ENCODE results near the gene TAC4. TPM values are rescaled to one million over a fixed set of nuclear protein-coding genes. Genes with fewer than 3 reads are reported as not detected.
A peak's percentile ranks its signal among the peaks of the same experiment; 100 is the strongest.

Gene TAC4
- total RNA-seq, 1 experiment from 2014 or later: not detected

DNA sequence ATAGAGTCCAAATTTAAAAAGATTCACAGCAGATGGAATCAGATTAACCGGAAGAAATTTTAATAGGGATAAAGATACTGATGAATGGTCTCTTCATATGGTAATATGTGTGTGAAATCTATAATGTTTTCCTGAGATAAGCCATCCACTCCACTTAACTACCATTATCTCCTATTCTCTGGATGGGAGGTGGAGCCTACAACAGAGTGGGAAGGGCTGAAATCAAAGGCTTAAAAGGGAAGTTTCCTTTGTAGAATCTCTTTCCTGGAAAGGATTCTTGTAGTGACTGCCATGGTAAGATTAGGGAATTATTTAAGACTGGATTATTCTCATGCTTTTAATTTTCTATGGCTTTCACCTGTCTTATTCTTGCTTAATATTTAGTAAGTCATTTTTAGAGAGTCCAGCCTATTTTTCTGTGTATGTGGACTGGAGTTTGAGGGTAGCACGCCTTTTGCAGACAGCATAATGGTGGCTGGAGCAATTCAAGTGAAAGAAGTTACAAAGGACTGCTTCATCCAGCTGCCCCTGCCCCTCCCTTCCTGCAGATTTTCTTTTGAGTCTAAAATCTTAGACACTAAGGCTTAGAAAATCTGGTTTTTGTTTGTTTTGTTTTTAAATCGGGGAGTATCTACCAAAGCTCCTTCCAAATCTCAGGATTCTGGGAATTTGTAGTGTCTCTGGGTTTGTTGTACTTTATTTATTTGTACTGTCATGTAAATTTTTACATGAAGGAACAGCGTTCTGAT, 32.9 kb downstream of the TAC4 start:
- DNase-seq (ENCODE audit: low read depth): no peak

GRCh38 chr17:49809056-49809455, 38.8 kb downstream of the TAC4 start:
- no peak for DNase-seq (ENCODE audit: low read depth)

- DNase-seq (ENCODE audit: low read depth): no peak
These were observed 49.1 kb downstream of the TAC4 start for GRCh38 chr17:49798738-49799137.

DNA sequence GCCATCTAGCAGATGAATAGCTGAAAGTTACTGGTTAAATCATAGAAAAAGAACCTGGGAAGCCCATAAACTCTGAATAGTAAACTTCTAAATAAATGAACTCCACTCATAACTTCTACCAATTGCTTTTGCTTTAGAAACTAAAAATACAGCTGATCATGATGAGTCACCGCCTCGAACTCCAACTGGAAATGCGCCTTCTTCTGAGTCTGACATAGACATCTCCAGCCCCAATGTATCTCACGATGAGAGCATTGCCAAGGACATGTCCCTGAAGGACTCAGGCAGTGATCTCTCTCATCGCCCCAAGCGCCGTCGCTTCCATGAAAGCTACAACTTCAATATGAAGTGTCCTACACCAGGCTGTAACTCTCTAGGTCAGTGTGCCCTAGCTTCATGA, 49.7 kb downstream of the TAC4 start:
- no peak for DNase-seq (ENCODE audit: low read depth)

- no peak for DNase-seq (ENCODE audit: low read depth)
These were observed 52.5 kb downstream of the TAC4 start for GRCh38 chr17:49795372-49795771.

DNA sequence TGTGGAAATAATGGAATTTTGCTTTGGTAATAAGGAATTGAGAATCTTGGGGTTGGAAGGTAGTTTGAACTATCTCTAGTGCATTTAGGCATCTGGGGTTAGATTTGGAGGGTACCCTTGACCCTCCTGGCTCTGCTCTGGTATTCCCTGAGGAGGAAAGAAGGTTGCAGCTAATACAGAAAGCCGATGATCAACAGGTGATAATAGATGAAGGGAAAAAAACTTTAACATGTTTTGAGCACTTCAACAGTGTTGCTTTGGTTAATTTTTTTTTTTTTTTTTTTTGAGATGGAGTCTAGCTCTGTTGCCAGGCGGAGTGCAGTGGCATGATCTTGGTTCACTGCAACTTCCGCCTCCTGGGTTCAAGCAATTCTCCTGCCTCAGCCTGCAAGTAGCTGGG, 54.6 kb downstream of the TAC4 start:
- no peak for DNase-seq (ENCODE audit: low read depth)

DNA sequence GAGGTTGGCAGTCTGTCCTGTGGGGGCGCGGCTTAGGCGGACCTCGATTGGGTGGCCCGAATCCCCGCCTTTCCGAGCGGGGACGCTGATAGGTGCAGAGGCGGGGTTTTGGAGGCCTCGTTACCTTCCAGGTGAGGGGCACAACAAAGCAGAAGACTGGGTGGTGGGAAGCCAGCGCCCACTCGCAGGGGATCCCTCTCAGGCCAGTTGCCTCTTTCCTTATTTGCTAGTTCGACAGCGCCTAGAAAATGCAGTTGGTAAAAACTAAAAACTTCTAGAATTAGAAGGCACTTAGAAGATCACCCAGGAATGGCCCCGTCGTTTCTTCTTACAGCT, 58.7 kb downstream of the TAC4 start:
- no peak for DNase-seq (ENCODE audit: low read depth)

DNA sequence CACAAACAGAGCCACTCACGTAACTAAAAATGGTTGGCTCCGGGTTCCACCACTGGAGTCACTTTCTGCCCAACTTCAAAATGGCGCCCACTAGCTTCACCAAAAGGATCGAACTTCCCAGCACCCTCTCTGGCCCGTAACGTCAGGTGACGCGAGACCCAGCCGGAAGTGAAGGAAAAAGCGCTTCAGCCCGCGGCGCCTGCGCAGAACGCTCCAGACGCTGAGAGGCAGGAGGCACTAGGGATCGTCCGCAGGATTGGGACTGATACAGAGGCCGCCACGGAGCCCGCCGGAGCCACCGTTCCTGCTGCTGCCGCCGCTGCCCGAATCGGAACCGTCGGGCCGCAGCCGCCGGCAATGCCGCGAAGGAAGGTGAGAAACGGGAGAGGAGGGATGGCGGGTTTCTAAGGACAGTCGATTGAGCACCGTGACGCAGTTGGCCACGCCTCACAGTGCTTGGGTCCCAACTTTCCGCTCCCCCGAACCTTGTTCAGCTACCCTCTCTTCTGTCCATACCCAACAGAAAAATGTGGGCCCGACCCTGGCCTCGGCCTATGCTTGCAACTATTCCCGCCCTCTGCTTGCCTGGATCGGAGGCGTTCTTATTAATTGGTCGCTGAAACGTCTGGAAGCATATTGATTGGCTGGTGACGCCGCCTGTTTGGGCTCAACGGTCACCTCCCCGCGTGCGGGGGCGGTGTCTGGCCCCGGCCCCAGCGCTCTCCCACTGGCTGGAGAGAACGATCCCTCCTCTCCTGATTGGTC, 59.2 kb downstream of the TAC4 start, which contains the start of gene KAT7:
Gene KAT7 (plus strand): TSS at position 204 of the 765 bp plus-strand sequence. CDS start 154 bp downstream, at position 358.
- peak; percentile 100 for DNase-seq (ENCODE audit: low read depth)

Other genes starting within 250 kb of the TAC4 start
- gene SPOP, start 170.0 kb downstream of the TAC4 start, total RNA-seq (2014; rRNA removed; shearing (Covaris generic)): 56.2 and 63.8 TPM in 2 replicates
- 65.6 and 77.1 TPM in 2 replicates for gene SLC35B1, start 140.1 kb downstream of the TAC4 start, total RNA-seq (2014; rRNA removed; shearing (Covaris generic))
- 3.3 and 5.4 TPM in 2 replicates for gene FAM117A, start 83.9 kb downstream of the TAC4 start, total RNA-seq (2014; rRNA removed; shearing (Covaris generic))
- gene KAT7, start 59.4 kb downstream of the TAC4 start, total RNA-seq (2014; rRNA removed; shearing (Covaris generic)): 26.6 and 27.9 TPM in 2 replicates
- 0.10 and 0.31 TPM in 2 replicates for gene DLX4, start 121.1 kb upstream of the TAC4 start, total RNA-seq (2014; rRNA removed; shearing (Covaris generic))
- gene DLX3, start 147.2 kb upstream of the TAC4 start, total RNA-seq (2014; rRNA removed; shearing (Covaris generic)): 0.13 TPM in 1 of 2 replicates, not detected in the other
- 680 and 729 TPM in 2 replicates for gene ITGA3, start 208.0 kb upstream of the TAC4 start, total RNA-seq (2014; rRNA removed; shearing (Covaris generic))
- gene PDK2, start 247.3 kb upstream of the TAC4 start, total RNA-seq (2014; rRNA removed; shearing (Covaris generic)): 3.3 and 3.9 TPM in 2 replicates